CD14-positive monocyte (primary cell): ENCODE measurements around the gene KRTDAP. TPM values are rescaled to one million over a fixed set of nuclear protein-coding genes. Genes with fewer than 3 reads are reported as not detected.

ENCODE experiments used
- DNase-seq, 3 donors: peaks; one replicate each; pipeline ENCODE4 v3.0.0-alpha.2; 2011 to 2022
- H2AFZ ChIP-seq: 2 replicates; pipeline ENCODE4 v1.6.0; 2012; ENCODE audit warnings: mild to moderate bottlenecking, low read depth, low read length, inconsistent platforms; ENCODE audit not compliant: insufficient read depth, poor library complexity, severe bottlenecking
- H3K27ac ChIP-seq, 2 donors: 1 replicate in 1 of 2; 2 replicates in 1 of 2; pipeline ENCODE4 v1.5.1; 2012 to 2013; ENCODE audit warnings: low read length in 2 of 2, control low read depth in 1 of 2, inconsistent platforms in 1 of 2, low read depth in 1 of 2, mild to moderate bottlenecking in 1 of 2
- H3K27me3 ChIP-seq, 2 donors: one replicate each; pipeline versions ENCODE4 v1.6.0 to v1.6.1; 2011 to 2013; ENCODE audit warnings: low read length in 2 of 2; ENCODE audit not compliant: control insufficient read depth in 2 of 2, insufficient read depth in 2 of 2
- H3K36me3 ChIP-seq, 2 donors: replicated peaks in 1 of 2; 1 replicate in 1 of 2; 2 replicates in 1 of 2; pipeline versions ENCODE4 v1.5.1 to v1.6.1; 2012 to 2013; ENCODE audit warnings: low read length in 2 of 2, control low read depth in 1 of 2, inconsistent platforms in 1 of 2, mild to moderate bottlenecking in 1 of 2; ENCODE audit not compliant: insufficient read depth in 2 of 2, control insufficient read depth in 1 of 2
- H3K4me1 ChIP-seq, 2 donors: 1 replicate in 1 of 2; 2 replicates in 1 of 2; pipeline versions ENCODE4 v1.5.1 to v1.6.1; 2012 to 2013; ENCODE audit warnings: low read length in 2 of 2, control low read depth in 1 of 2, inconsistent platforms in 1 of 2, mild to moderate bottlenecking in 1 of 2, moderate library complexity in 1 of 2; ENCODE audit not compliant: insufficient read depth in 2 of 2, control insufficient read depth in 1 of 2
- H3K4me2 ChIP-seq: replicated peaks from 2 replicates; pipeline ENCODE3; 2012; ENCODE audit warnings: low read length, moderate library complexity, mild to moderate bottlenecking; ENCODE audit not compliant: poor library complexity, severe bottlenecking; ENCODE audit errors: extremely low read depth
- H3K4me3 ChIP-seq, 3 experiments: fragments of 200-600 bp in 1 of 3; sonication (generic) in 1 of 3; replicated peaks in 1 of 3; 1 replicate in 2 of 3; 2 replicates in 1 of 3; pipeline ENCODE4 v1.5.1; 2011 to 2013; ENCODE audit warnings: low read length in 3 of 3, mild to moderate bottlenecking in 3 of 3, control low read depth in 2 of 3, low read depth in 2 of 3, inconsistent platforms in 1 of 3, moderate library complexity in 1 of 3
- H3K79me2 ChIP-seq: 2 replicates; pipeline ENCODE4 v1.6.0; 2012; ENCODE audit warnings: mild to moderate bottlenecking, control low read depth, inconsistent platforms, low read length, moderate library complexity; ENCODE audit not compliant: insufficient read depth
- H3K9ac ChIP-seq: 2 replicates; pipeline ENCODE4 v1.6.0; 2017; ENCODE audit warnings: low read length, mild to moderate bottlenecking; ENCODE audit not compliant: insufficient read depth, poor library complexity, severe bottlenecking
- H3K9me3 ChIP-seq, 2 donors: replicated peaks in 1 of 2; 1 replicate in 1 of 2; 2 replicates in 1 of 2; pipeline versions ENCODE4 v1.5.1 to v1.6.1; 2012 to 2013; ENCODE audit warnings: low read length in 2 of 2, control low read depth in 1 of 2; ENCODE audit not compliant: control insufficient read depth in 1 of 2, insufficient read depth in 1 of 2
- H4K20me1 ChIP-seq: 2 replicates; pipeline ENCODE4 v1.6.0; 2012; ENCODE audit warnings: mild to moderate bottlenecking, low read length, control low read depth, moderate library complexity; ENCODE audit not compliant: insufficient read depth
- H3K27ac Mint-ChIP-seq, 7 donors: one replicate each; pipeline ENCODE4 v1.8.0; 2020; ENCODE audit warnings: mild to moderate bottlenecking in 7 of 7, mixed read lengths in 7 of 7, moderate library complexity in 6 of 7, inconsistent platforms in 2 of 7
- H3K27me3 Mint-ChIP-seq, 3 donors: one replicate each; pipeline ENCODE4 v1.8.0; 2021 to 2022; ENCODE audit warnings: low read depth in 3 of 3, mild to moderate bottlenecking in 3 of 3, mixed read lengths in 3 of 3, moderate library complexity in 3 of 3, inconsistent platforms in 1 of 3
- H3K36me3 Mint-ChIP-seq, 2 donors: one replicate each; pipeline ENCODE4 v1.8.0; 2020; ENCODE audit warnings: mixed read lengths in 2 of 2, inconsistent platforms in 1 of 2, mild to moderate bottlenecking in 1 of 2
- H3K4me1 Mint-ChIP-seq: one replicate; pipeline ENCODE4 v1.8.0; 2020; ENCODE audit warnings: mild to moderate bottlenecking, mixed read lengths
- H3K4me3 Mint-ChIP-seq, 2 donors: one replicate each; pipeline ENCODE4 v1.8.0; 2020; ENCODE audit warnings: mild to moderate bottlenecking in 2 of 2, mixed read lengths in 2 of 2, moderate library complexity in 1 of 2
- H3K9me3 Mint-ChIP-seq, 7 donors: one replicate each; pipeline ENCODE4 v1.8.0; 2020 to 2022; ENCODE audit warnings: mixed read lengths in 7 of 7, mild to moderate bottlenecking in 6 of 7, moderate library complexity in 6 of 7, inconsistent platforms in 2 of 7
- CTCF ChIP-seq: fragments of 200-600 bp; IDR thresholded peaks from one replicate; pipeline ENCODE4 v1.8.0; 2022; ENCODE audit warnings: antibody characterized with exemption, mild to moderate bottlenecking
- WGBS: methylation state at CpG from one replicate; pipeline ENCODE4 v1.1.5; 2013; ENCODE audit warnings: missing lambda C conversion rate; ENCODE audit not compliant: insufficient coverage; 5-methylcytosine and 5-hydroxymethylcytosine counted together
- intact Hi-C, 2 donors: fragments of 100-400 bp; cut with micrococcal nuclease; formaldehyde crosslinking; loops; one replicate each; pipeline versions ENCODE4 v1.15.0 to v1.15.1; 2023
- polyA plus RNA-seq, 3 donors: library from polyadenylated mRNA; depleted of rRNA in 1 of 3; unstranded in 2 of 3; stranded (reverse) in 1 of 3; fragments of 300-500 nt in 2 of 3; fragments of >200 nt in 1 of 3; fragmentation: Illumina TruSeq in 2 of 3; gene quantifications; 1 replicate in 2 of 3; 2 replicates in 1 of 3; pipeline ENCODE4 v1.2.3, GENCODE V29; 2012 to 2021

KRTDAP gene
- polyA plus RNA-seq, 3 donors: not detected

DNA sequence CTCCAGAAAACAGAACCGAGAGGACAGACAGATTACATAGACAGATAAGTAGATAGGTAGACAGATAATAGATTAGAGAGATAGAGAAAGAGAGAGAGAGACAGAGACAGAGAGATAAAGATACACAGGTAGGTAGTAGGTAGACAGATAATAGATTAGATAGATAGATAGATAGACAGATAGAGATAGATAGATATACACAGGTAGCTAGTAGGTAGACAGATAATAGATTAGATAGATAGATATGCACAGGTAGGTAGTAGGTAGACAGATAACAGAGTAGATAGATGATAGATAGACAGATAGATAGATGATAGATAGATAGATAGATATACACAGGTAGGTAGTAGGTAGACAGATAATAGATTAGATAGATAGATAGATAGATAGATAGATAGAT, 32.1 kb downstream of the KRTDAP start:
- Mint-ChIP-seq H3K36me3 (peaks cover 0 to under 1% of the 10 kb centered on the region in 2 donors), H3K4me1 (peaks cover 60% of the 10 kb centered on the region), H3K27me3 (peaks cover 4 to 9% (median 8%) of the 10 kb centered on the region in 3 donors), H3K27ac (peak overlapping the region in 2 of 7 donors; percentile 8 to 52), H3K9me3 (no peaks in the 10 kb centered on the region), H3K4me3 (no peak overlapping the region)
- Histone ChIP-seq H2AFZ (no peak overlapping the region), H3K4me3 (no peak overlapping the region), H4K20me1 (no peaks in the 10 kb centered on the region), H3K4me2 (no peak overlapping the region), H3K36me3 (no peaks in the 10 kb centered on the region), H3K4me1 (peaks cover 47 to 51% of the 10 kb centered on the region in 2 donors), H3K27ac (no peak overlapping the region), H3K9me3 (no peaks in the 10 kb centered on the region), H3K79me2 (no peaks in the 10 kb centered on the region), H3K9ac (no peak overlapping the region), H3K27me3 (no peaks in the 10 kb centered on the region)
- DNase-seq: no peak
- no peak for TF ChIP-seq CTCF
- WGBS: 100% methylated on average over 1 of the region's 1 CpG
- intact Hi-C loops: loop anchor here in 1 of 2 donors (5.0 kb wide), 1 partner anchor 36 kb away; no protein-coding TSS in a partner anchor

DNA sequence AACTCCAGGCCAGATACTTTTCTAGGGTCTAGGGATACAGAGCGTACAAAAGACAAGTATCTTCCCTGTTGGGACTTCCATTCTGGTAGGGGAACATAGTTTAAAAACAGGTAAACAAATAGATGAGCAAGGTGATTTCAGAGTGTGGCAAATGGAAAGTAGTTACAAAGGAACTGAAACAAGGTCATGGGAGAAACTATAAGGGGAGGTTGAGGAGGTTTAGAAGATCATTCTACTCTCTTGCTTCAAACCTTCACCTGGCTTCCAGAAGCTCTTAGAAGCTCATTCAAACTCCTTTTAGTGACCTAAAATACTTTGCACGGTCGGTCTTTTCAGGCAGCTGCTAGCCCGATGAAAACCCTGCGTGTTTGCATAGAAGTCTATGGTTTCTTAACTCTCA, 33.1 kb downstream of the KRTDAP start:
- Histone ChIP-seq H3K4me2 (no peak overlapping the region), H3K27me3 (no peaks in the 10 kb centered on the region), H3K4me1 (peaks cover 37 to 42% of the 10 kb centered on the region in 2 donors)

More for the DNA sequence above, 33.1 kb downstream of the KRTDAP start:
- Mint-ChIP-seq H3K9me3 (no peaks in the 10 kb centered on the region), H3K4me1 (peaks cover 53% of the 10 kb centered on the region), H3K27ac (no peak overlapping the region), H3K4me3 (no peak overlapping the region), H3K27me3 (peaks cover 9 to 10% (median 10%) of the 10 kb centered on the region in 3 donors), H3K36me3 (peaks cover 0 to 5% of the 10 kb centered on the region in 2 donors)
- Histone ChIP-seq H3K79me2 (no peaks in the 10 kb centered on the region), H3K9me3 (no peaks in the 10 kb centered on the region), H2AFZ (no peak overlapping the region), H3K4me3 (no peak overlapping the region), H3K36me3 (no peaks in the 10 kb centered on the region), H3K27ac (no peak overlapping the region), H4K20me1 (no peaks in the 10 kb centered on the region), H3K9ac (no peak overlapping the region)
- intact Hi-C loops: loop anchor here in 1 of 2 donors (5.0 kb wide), 1 partner anchor 35 kb away; no protein-coding TSS in a partner anchor
- TF ChIP-seq CTCF: no peak
- WGBS: 100% methylated on average over 2 of the region's 5 CpGs
- DNase-seq: no peak
